HEK293 (cell line): Measurements from ENCODE around the gene NFKBIL1.
"Not testable (repeated sequence)": the region's sequence is repeated elsewhere in the genome, so short reads cannot be mapped to it uniquely, and the experiment has no call there.

Source experiments
- CTCF ChIA-PET: fragments of 350-600 bp; formaldehyde crosslinking; extraction: SDS; loops from one replicate; lab custom pipeline; 2021; ENCODE audit warnings: antibody characterized with exemption; lab: Yijun Ruan, JAX
- POLR2A ChIA-PET: fragments of 300-600 bp; formaldehyde crosslinking; extraction: SDS; loops from one replicate; lab custom pipeline; 2020; ENCODE audit warnings: antibody characterized with exemption, inconsistent platforms; lab: Yijun Ruan, JAX
- H3K27ac ChIP-seq: fragments of 200-500 bp; sonication (Bioruptor generic); 2 replicates; pipeline ENCODE4 v1.5.1; 2014; ENCODE audit warnings: low read depth, low read length, control low read depth, inconsistent platforms; ENCODE audit errors: extremely low read depth
- H3K36me3 ChIP-seq, 2 experiments: fragments of 200-500 bp in 1 of 2; sonication (Bioruptor generic) in 1 of 2; 1 replicate in 1 of 2; 2 replicates in 1 of 2; pipeline ENCODE4 v1.5.1; 2014 to 2017; ENCODE audit warnings: inconsistent platforms in 2 of 2, low read length in 2 of 2; ENCODE audit not compliant: control insufficient read depth in 2 of 2, insufficient read depth in 1 of 2
- H3K4me1 ChIP-seq: fragments of 200-500 bp; sonication (Bioruptor generic); 2 replicates; pipeline ENCODE4 v1.5.1; 2014; ENCODE audit warnings: mild to moderate bottlenecking, low read length, inconsistent platforms; ENCODE audit not compliant: control insufficient read depth, insufficient read depth
- H3K4me3 ChIP-seq: 2 replicates; pipeline ENCODE4 v1.5.1; 2011; ENCODE audit warnings: low read depth, mild to moderate bottlenecking, control low read depth, low read length, moderate library complexity
- H3K9me3 ChIP-seq: fragments of 200-500 bp; sonication (Bioruptor generic); 2 replicates; pipeline ENCODE4 v1.5.1; 2014; ENCODE audit warnings: low read depth, low read length, inconsistent platforms; ENCODE audit not compliant: control insufficient read depth, insufficient read depth
- EGR2 ChIP-seq: fragments of 450-650 bp; formaldehyde crosslinking; IDR thresholded peaks from 2 replicates; pipeline ENCODE4 v1.5.1; 2016; ENCODE audit warnings: low read depth, missing biosample characterization, missing genetic modification characterization
- KLF7 ChIP-seq: fragments of 450-650 bp; formaldehyde crosslinking; IDR thresholded peaks from 2 replicates; pipeline ENCODE4 v1.5.1; 2016; ENCODE audit warnings: missing biosample characterization, missing genetic modification characterization, borderline replicate concordance
- MEIS1 ChIP-seq: sonication (generic); formaldehyde crosslinking; IDR thresholded peaks from 2 replicates; pipeline ENCODE4 v1.8.1; 2022; ENCODE audit warnings: missing genetic modification reagents, mild to moderate bottlenecking, borderline replicate concordance
- OSR2 ChIP-seq: fragments of 450-650 bp; formaldehyde crosslinking; IDR thresholded peaks from 2 replicates; pipeline ENCODE4 v1.5.1; 2016; ENCODE audit warnings: missing biosample characterization, missing genetic modification characterization
- PRDM1 ChIP-seq: fragments of 450-650 bp; formaldehyde crosslinking; IDR thresholded peaks from 2 replicates; pipeline ENCODE4; 2016; ENCODE audit warnings: missing biosample characterization, missing genetic modification characterization
- SALL2 ChIP-seq: fragments of 450-650 bp; formaldehyde crosslinking; IDR thresholded peaks from 2 replicates; pipeline ENCODE4 v1.5.0; 2017; ENCODE audit warnings: missing biosample characterization, mild to moderate bottlenecking, missing genetic modification characterization, borderline replicate concordance
- ZFHX2 ChIP-seq: fragments of 450-650 bp; formaldehyde crosslinking; conservative IDR thresholded peaks from 2 replicates; pipeline ENCODE4 v1.5.1; 2016; ENCODE audit warnings: missing biosample characterization, missing genetic modification characterization
- ZNF121 ChIP-seq: fragments of 450-650 bp; formaldehyde crosslinking; IDR thresholded peaks from 2 replicates; pipeline ENCODE4 v1.5.1; 2016; ENCODE audit warnings: missing biosample characterization, missing genetic modification characterization
- ZNF311 ChIP-seq: fragments of 450-650 bp; formaldehyde crosslinking; IDR thresholded peaks from 2 replicates; pipeline ENCODE4 v1.5.1; 2017; ENCODE audit warnings: missing biosample characterization, missing genetic modification characterization, borderline replicate concordance
- ZNF664 ChIP-seq: fragments of 450-650 bp; formaldehyde crosslinking; IDR thresholded peaks from 2 replicates; pipeline ENCODE4 v1.5.1; 2016; ENCODE audit warnings: missing biosample characterization, missing genetic modification characterization
- TF ChIP-seq, protein P1 (sequence below): fragments of 450-650 bp; formaldehyde crosslinking; conservative IDR thresholded peaks from 2 replicates; pipeline ENCODE4 v1.5.1; 2016; ENCODE audit warnings: low read depth, missing biosample characterization, missing genetic modification characterization
- TF ChIP-seq, protein P2 (sequence below): fragments of 450-650 bp; formaldehyde crosslinking; conservative IDR thresholded peaks from 2 replicates; pipeline ENCODE4 v1.5.1; 2016; ENCODE audit warnings: low read depth, missing biosample characterization, missing genetic modification characterization

NFKBIL1 gene

DNA sequence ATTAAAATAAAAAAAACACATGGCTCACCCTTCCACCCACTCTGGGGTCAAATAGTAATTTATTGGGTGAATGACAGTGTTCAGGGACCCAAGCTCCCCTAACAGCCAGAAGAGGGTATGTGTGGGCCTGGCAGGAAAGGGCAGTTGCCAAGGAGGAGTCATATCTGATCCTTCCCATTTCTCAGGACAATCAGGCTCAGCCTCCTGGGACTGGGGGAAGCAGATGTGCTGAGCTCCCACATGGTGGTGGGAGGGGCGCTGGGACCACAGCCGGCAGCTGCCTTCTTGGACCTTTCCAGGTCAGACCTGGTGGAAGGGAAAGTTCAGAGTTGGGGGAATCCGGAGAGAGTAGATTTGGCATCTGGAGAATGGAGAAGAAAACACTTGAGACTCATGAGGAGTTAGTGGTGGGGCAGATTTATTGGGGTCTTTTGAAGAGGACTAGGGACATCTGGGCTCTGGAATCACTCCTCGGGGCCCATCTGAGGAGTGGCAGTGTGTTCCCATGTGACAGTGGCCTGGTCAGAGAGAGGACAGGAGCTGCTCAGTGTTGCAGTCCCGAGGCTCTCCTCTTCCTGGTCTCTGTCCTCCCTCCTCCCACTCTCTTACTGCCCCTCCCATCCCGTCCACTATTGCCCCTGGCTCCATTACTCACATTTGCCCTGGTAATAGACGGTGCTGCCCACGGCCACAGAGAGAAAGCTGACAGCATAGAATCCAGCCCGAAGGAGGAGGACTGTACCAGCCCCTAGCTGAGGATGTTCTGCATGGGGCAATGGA, 41.7 kb downstream of the NFKBIL1 start:
- no peaks in the 10 kb centered on the region for H3K4me1 ChIP-seq
- peak; percentile 49; the same call in 1 of the 2 replicates for TF ChIP-seq ZFHX2 (tag by site-specific recombination)
- peak; percentile 37; the same call in 1 of the 2 replicates for TF ChIP-seq PRDM1 (tag by site-specific recombination)
- no peak for TF ChIP-seq KLF7 (tag by site-specific recombination)
- peak; percentile 36; the same call in 1 of the 2 replicates for TF ChIP-seq EGR2 (tag by site-specific recombination)
- H3K4me3 ChIP-seq = no peak overlapping the region
- CTCF ChIA-PET = interaction anchor here (0.6 to 18.7 kb wide), 10 partner anchors 7 to 358 kb away, joined by 3 to 518 read pairs (median 4); partner anchors contain the start of genes ATP6V1G2, NCR3 and TNF
- no peaks in the 10 kb centered on the region for H3K36me3 ChIP-seq
- H3K27ac ChIP-seq = no peak overlapping the region
- POLR2A ChIA-PET = no interaction called here
- H3K9me3 ChIP-seq = no peaks in the 10 kb centered on the region

GRCh38 chr6:31590691-31591090, 43.3 kb downstream of the NFKBIL1 start:
- H3K36me3 ChIP-seq, POLR2A ChIA-PET, H3K4me3 ChIP-seq, H3K4me1 ChIP-seq, H3K9me3 ChIP-seq, H3K27ac ChIP-seq: not testable (repeated sequence)
- TF ChIP-seq ZNF121 (tag by site-specific recombination) = peak; percentile 83
- CTCF ChIA-PET = interaction anchor here (0.8 to 18.7 kb wide), 5 partner anchors 7 to 197 kb away, joined by 3 to 518 read pairs (median 5); partner anchors contain the start of genes ATP6V1G2 and NCR3

- Histone ChIP-seq H3K4me3 (no peak overlapping the region), H3K27ac (no peak overlapping the region), H3K36me3 (no peaks in the 10 kb centered on the region), H3K9me3 (no peaks in the 10 kb centered on the region), H3K4me1 (no peaks in the 10 kb centered on the region)
- no peak for TF ChIP-seq ZNF311
- no peak for TF ChIP-seq SALL2 (tag by site-specific recombination)
- no peak for TF ChIP-seq PRDM1 (tag by site-specific recombination)
- TF ChIP-seq, protein P1, sequence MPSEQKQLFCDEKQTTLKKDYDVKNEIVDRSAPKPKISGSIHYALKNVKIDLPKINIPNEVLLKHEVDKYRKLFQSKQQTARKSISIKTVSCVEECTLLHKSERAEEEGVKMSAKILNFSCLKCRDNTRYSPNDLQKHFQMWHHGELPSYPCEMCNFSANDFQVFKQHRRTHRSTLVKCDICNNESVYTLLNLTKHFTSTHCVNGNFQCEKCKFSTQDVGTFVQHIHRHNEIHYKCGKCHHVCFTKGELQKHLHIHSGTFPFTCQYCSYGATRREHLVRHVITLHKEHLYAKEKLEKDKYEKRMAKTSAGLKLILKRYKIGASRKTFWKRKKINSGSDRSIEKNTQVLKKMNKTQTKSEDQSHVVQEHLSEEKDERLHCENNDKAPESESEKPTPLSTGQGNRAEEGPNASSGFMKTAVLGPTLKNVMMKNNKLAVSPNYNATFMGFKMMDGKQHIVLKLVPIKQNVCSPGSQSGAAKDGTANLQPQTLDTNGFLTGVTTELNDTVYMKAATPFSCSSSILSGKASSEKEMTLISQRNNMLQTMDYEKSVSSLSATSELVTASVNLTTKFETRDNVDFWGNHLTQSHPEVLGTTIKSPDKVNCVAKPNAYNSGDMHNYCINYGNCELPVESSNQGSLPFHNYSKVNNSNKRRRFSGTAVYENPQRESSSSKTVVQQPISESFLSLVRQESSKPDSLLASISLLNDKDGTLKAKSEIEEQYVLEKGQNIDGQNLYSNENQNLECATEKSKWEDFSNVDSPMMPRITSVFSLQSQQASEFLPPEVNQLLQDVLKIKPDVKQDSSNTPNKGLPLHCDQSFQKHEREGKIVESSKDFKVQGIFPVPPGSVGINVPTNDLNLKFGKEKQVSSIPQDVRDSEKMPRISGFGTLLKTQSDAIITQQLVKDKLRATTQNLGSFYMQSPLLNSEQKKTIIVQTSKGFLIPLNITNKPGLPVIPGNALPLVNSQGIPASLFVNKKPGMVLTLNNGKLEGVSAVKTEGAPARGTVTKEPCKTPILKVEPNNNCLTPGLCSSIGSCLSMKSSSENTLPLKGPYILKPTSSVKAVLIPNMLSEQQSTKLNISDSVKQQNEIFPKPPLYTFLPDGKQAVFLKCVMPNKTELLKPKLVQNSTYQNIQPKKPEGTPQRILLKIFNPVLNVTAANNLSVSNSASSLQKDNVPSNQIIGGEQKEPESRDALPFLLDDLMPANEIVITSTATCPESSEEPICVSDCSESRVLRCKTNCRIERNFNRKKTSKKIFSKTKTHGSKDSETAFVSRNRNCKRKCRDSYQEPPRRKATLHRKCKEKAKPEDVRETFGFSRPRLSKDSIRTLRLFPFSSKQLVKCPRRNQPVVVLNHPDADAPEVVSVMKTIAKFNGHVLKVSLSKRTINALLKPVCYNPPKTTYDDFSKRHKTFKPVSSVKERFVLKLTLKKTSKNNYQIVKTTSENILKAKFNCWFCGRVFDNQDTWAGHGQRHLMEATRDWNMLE (tag by site-specific recombination) = no peak
- no peak for TF ChIP-seq OSR2
- TF ChIP-seq, protein P2, sequence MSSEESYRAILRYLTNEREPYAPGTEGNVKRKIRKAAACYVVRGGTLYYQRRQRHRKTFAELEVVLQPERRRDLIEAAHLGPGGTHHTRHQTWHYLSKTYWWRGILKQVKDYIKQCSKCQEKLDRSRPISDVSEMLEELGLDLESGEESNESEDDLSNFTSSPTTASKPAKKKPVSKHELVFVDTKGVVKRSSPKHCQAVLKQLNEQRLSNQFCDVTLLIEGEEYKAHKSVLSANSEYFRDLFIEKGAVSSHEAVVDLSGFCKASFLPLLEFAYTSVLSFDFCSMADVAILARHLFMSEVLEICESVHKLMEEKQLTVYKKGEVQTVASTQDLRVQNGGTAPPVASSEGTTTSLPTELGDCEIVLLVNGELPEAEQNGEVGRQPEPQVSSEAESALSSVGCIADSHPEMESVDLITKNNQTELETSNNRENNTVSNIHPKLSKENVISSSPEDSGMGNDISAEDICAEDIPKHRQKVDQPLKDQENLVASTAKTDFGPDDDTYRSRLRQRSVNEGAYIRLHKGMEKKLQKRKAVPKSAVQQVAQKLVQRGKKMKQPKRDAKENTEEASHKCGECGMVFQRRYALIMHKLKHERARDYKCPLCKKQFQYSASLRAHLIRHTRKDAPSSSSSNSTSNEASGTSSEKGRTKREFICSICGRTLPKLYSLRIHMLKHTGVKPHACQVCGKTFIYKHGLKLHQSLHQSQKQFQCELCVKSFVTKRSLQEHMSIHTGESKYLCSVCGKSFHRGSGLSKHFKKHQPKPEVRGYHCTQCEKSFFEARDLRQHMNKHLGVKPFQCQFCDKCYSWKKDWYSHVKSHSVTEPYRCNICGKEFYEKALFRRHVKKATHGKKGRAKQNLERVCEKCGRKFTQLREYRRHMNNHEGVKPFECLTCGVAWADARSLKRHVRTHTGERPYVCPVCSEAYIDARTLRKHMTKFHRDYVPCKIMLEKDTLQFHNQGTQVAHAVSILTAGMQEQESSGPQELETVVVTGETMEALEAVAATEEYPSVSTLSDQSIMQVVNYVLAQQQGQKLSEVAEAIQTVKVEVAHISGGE = no peak
- no peak for TF ChIP-seq MEIS1 (CRISPR knock-in tag)
- no peak for TF ChIP-seq ZNF664 (tag by site-specific recombination)
- ChIA-PET CTCF (interaction anchor here (1.8 to 12.8 kb wide), 3 partner anchors 10 to 47 kb away, joined by 4 to 518 read pairs (median 431); partner anchors contain the start of genes ATP6V1G2, DDX39B, LST1 and LTB), POLR2A (interaction anchor here (1.3 to 2.0 kb wide), 2 partner anchors 12 to 50 kb away, joined by 3 to 7 read pairs; partner anchors contain the start of gene DDX39B)
Observed at GRCh38 chr6:31592396-31592771, 45.0 kb downstream of the NFKBIL1 start.
